22Rv1 (cell line): Measurements from ENCODE around the gene DNER.

Experiments used
- H3K27ac ChIP-seq: fragments of 450-650 bp; 2 replicates; pipeline ENCODE4 v1.5.1; 2017
- CTCF ChIP-seq: fragments of 450-650 bp; IDR thresholded peaks from 2 replicates; pipeline ENCODE4 v1.5.1; 2017; ENCODE audit warnings: mild to moderate bottlenecking
- ZFX ChIP-seq: fragments of 450-650 bp; IDR thresholded peaks from 2 replicates; pipeline ENCODE4 v1.6.1; 2017; ENCODE audit warnings: antibody characterized with exemption, borderline replicate concordance

DNER gene

GRCh38 chr2:229660391-229660790 is 54.0 kb downstream of the DNER start:
- no peak for TF ChIP-seq ZFX
- no peak overlapping the region for H3K27ac ChIP-seq

DNA sequence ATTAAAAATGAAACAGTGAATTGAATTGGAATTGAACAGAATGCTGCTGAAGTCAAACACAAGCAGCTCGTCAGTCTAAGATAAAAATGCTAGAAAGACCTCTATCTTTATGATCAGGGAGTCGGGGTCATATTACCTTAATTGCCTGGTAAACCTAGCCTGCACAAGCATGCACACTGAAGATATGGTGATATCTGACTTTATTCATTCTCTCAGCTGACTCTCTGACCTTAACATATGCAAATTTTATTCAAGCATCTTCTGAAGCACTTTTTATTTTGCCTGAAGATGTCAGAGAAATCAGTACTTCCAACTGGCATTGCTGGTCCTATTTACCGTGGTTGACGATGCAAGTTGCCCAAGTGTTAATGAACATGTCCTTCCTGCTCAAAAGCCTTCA is 56.4 kb downstream of the DNER start:
- TF ChIP-seq CTCF (no peak), ZFX (no peak)
- no peak overlapping the region for H3K27ac ChIP-seq

GRCh38 chr2:229654437-229654836 is 59.9 kb downstream of the DNER start:
- TF ChIP-seq CTCF = no peak
- TF ChIP-seq ZFX = no peak
- H3K27ac ChIP-seq = no peak overlapping the region

- no peak overlapping the region for H3K27ac ChIP-seq
- TF ChIP-seq ZFX = no peak
- no peak for TF ChIP-seq CTCF
These were observed 60.8 kb downstream of the DNER start for GRCh38 chr2:229653531-229653930.

DNA sequence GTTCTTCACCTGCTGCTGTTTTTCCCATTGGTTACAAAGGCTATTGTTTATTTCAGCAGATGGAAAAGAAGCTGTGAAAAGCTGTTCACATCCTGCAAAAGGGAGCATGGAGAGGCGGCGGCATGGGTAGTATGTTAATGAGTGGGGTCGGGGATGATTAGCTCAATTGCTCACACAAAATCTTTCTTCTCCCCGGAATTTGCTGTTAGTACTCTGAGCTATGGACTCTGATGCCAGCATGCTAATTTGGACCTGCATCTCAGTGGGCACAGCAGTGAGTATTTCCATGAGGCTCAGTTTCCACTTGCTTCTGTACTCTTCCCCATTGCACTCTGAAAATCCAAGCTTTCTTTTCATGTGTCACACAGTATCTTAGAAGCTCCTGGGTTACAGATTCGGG is 61.6 kb downstream of the DNER start:
- no peak overlapping the region for H3K27ac ChIP-seq
- no peak for TF ChIP-seq CTCF
- TF ChIP-seq ZFX = no peak

DNA sequence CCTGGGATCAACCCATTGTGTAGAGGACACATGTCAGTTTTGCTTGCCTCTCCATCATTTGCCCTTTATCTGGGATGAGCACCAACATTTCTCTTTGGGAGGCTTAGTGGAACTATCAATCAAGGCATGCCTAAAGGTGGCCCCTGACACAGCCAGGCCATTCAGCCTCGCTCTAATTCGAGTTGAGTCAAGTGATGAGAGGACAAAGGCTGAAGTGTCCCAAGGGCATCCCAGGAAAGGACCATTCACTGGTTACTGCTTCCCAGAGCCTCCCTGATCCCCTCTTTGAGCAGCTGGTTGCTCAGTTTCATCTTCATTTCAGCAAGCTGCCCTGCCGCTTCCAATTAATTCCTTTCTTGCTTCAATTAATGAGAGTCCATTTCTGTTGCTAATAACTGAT is 63.5 kb downstream of the DNER start:
- TF ChIP-seq CTCF = no peak
- no peak for TF ChIP-seq ZFX
- H3K27ac ChIP-seq = no peak overlapping the region

DNA sequence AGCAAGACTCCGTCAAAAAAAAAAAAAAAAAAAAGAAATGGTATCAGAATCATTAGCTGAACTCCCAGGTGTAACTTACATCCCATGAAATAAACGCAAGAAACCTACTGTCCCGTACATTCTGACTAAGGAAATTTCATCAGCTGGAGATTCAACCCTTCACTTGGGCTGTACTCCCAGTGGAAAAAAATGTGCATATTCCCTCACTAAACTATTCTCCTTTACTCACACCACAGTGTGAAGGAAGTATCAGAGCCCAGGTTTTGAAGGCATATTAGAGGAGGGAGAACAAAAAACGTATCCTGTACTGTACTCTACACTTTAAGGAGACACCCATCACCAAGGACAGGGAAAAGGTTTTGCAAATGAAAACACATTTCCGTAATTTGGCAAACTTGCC is 64.3 kb downstream of the DNER start:
- H3K27ac ChIP-seq = no peak overlapping the region
- TF ChIP-seq ZFX (no peak), CTCF (no peak)

DNA sequence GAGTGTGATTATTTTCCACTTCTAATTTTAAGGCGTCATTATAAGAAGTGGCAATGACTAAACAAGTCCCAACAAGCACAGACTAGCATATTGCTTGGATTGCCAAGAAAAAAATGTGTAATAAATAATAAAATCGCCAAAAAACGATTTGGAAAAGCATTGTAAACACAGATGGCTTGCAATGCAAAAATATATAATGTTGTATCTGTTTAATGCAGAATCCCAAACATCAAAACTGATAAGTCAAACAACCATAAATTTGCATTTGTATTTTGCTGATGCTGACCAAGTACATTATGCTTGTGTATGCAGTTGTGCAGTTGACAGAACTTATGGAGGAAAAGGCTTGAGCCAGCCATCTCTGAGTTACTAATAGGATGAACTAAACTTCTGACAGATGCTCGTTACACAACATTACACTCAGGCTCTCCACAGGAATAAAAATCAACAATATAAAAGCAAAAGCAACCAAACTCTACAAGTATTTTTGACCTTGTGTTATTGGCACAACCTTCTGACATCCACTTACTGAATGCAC is 68.1 kb downstream of the DNER start:
- H3K27ac ChIP-seq = no peak overlapping the region
- TF ChIP-seq ZFX (no peak), CTCF (no peak)
